Heart left ventricle (tissue), 16 donors: Measurements from ENCODE around the gene CACNA2D1. TPM values are rescaled to one million over a fixed set of nuclear protein-coding genes. Genes with fewer than 3 reads are reported as not detected.

Experiments
- ATAC-seq, 4 donors: fragments of 200-7000 bp; cut with Tn5 transposase; one replicate each; pipeline ENCODE4 v1.9.1; 2020 to 2022; ENCODE audit warnings: moderate library complexity in 4 of 4, mild to moderate bottlenecking in 3 of 4, moderate number of reproducible peaks in 1 of 4
- DNase-seq, 5 donors: peaks; one replicate each; pipeline ENCODE4 v3.0.0-alpha.2; 2020
- H3K27ac ChIP-seq, 12 donors: fragments of 200-600 bp; sonication (generic) in 4 of 12; one replicate each; pipeline versions ENCODE4 v1.5.0 to v1.8.0; 2016 to 2022; ENCODE audit warnings: mild to moderate bottlenecking in 2 of 12
- H3K27me3 ChIP-seq, 9 donors: fragments of 200-600 bp; sonication (generic) in 2 of 9; one replicate each; pipeline versions ENCODE4 v1.5.1 to v1.8.0; 2016 to 2022; ENCODE audit warnings: mild to moderate bottlenecking in 3 of 9
- H3K36me3 ChIP-seq, 9 donors: fragments of 200-600 bp; sonication (generic) in 2 of 9; one replicate each; pipeline versions ENCODE4 v1.5.0 to v1.8.0; 2018 to 2022; ENCODE audit warnings: mild to moderate bottlenecking in 2 of 9
- H3K4me1 ChIP-seq, 12 donors: fragments of 200-600 bp; sonication (generic) in 4 of 12; one replicate each; pipeline versions ENCODE4 v1.5.0 to v1.8.0; 2016 to 2022; ENCODE audit warnings: mild to moderate bottlenecking in 3 of 12
- H3K4me3 ChIP-seq, 12 donors: fragments of 200-600 bp; sonication (generic) in 4 of 12; one replicate each; pipeline versions ENCODE4 v1.5.0 to v1.8.0; 2017 to 2022; ENCODE audit warnings: mild to moderate bottlenecking in 9 of 12, moderate library complexity in 4 of 12
- H3K9me3 ChIP-seq, 12 donors: fragments of 200-600 bp; sonication (generic) in 4 of 12; one replicate each; pipeline versions ENCODE4 v1.5.0 to v1.8.0; 2016 to 2022; ENCODE audit warnings: mild to moderate bottlenecking in 1 of 12
- CTCF ChIP-seq, 12 donors: fragments of 200-600 bp; sonication (generic) in 4 of 12; IDR thresholded peaks; one replicate each; pipeline versions ENCODE4 v1.5.0 to v1.8.0; 2018 to 2022; ENCODE audit warnings: antibody characterized with exemption in 12 of 12, mild to moderate bottlenecking in 5 of 12
- POLR2A ChIP-seq, 2 donors: fragments of 450-650 bp; IDR thresholded peaks; one replicate each; pipeline ENCODE4 v1.6.1; 2017; ENCODE audit warnings: antibody characterized with exemption in 2 of 2, mild to moderate bottlenecking in 2 of 2, moderate library complexity in 2 of 2
- WGBS, 4 donors: extraction: QIAGEN DNeasy Blood & Tissue Kit in 2 of 4; methylation state at CpG; one replicate each; pipeline versions ENCODE4 v1.1.5 to v1.1.7; 2013 to 2018; 5-methylcytosine and 5-hydroxymethylcytosine counted together
- intact Hi-C, 10 donors: fragments of 100-400 bp; cut with DNase I; formaldehyde crosslinking; loops; one replicate each; pipeline versions ENCODE4 v1.11.1 to v1.14.2; 2022
- polyA plus RNA-seq, 2 donors: library from polyadenylated mRNA; stranded (reverse); fragments of 200-250 nt; gene quantifications; one replicate each; pipeline ENCODE4 v1.2.3, GENCODE V29; 2013
- total RNA-seq, 9 donors: library from RNA; depleted of rRNA in 2 of 9; stranded (reverse); fragments of >200 nt in 2 of 9; fragmentation: NEBNext Ultra II Directional in 3 of 9; extraction: Animal tissue kit (Norgen Biotek cat#: 25700) in 3 of 9; gene quantifications; one replicate each; pipeline versions ENCODE4 v1.1.0 to v1.2.4, GENCODE V29; 2016 to 2023
- donor health status: ischemic (EF 13 %, LVEDD 7.1; RV severe dilation, severe dysfunction).
- donor health status: healthy with polysubstance abuse.
- donor health status: DM: no; HTN: yes; CAD: no.
- donor health status: DM: no; HTN: no; CAD: no.
- donor health status: ischemic (EF 25% LVEDD 6.9; RV normal size, moderate dysfunction).
- donor health status: ischemic (EF 25% LVEDD 5.7; RV mildly dilated, moderate dysfunction).
- donor health status: healthy.
- donor health status: DM: yes; HTN: yes; CAD: no.
- donor health status: ischemic (EF 35%, LVEDD 5.7; RV mildly dilated, moderate dysfunction).
- donor health status: nonischemic (EF 11% LVEDD 7.7; RV severe dilation, severe dysfunction).
- donor health status: DM: yes; HTN: yes; CAD: no.
- donor health status: PGD.
- donor health status: ischemic (EF 29% LVEDD 5.4; RV normal size, mild dysfunction).
- donor health status: nonischemic (EF 23%, LVEDD 6.1; RV moderate dilation, normal function).

The CACNA2D1 gene
- total and polyA plus RNA-seq, 11 donors, result 13.5 to 122 (median 55.5) TPM

- TF ChIP-seq CTCF (IDR thresholded peaks at IDR 0.05) (no peak), POLR2A (IDR thresholded peaks at IDR 0.05) (no peak)
- no peak overlapping the region for H3K27ac ChIP-seq
- H3K4me3 ChIP-seq, result no peak overlapping the region
- H3K36me3 ChIP-seq, result no peaks in the 10 kb centered on the region
- intact Hi-C loops, result no loop called here
- no peaks in the 10 kb centered on the region for H3K4me1 ChIP-seq
- peaks cover 0 to 11% (median 0%) of the 10 kb centered on the region in 12 donors for H3K9me3 ChIP-seq
- WGBS, 4 donors, result 57 to 84% (median 74%) methylated on average over 3 of the region's 3 CpGs
- DNase-seq (no peak), ATAC-seq (no peak)
- H3K27me3 ChIP-seq, result no peaks in the 10 kb centered on the region
These were observed 541.0 kb downstream of the CACNA2D1 start for GRCh38 chr7:81902536-81902935.
